ENCODE results near the gene BCAS3.

GRCh38 chr17:61399131-61400065 is 721.7 kb downstream of the BCAS3 start, which contains the start of gene TBX2:
- TF ChIP-seq TARDBP (IDR thresholded peaks at IDR 0.05) = no peak
- TF ChIP-seq SP1 (IDR thresholded peaks at IDR 0.05) = no peak
- no peak for TF ChIP-seq BHLHE40 (IDR thresholded peaks at IDR 0.05; ENCODE audit: borderline replicate concordance)
- TF ChIP-seq NFRKB (IDR thresholded peaks at IDR 0.05) = no peak
- no peak for TF ChIP-seq ELF4 (IDR thresholded peaks at IDR 0.05)
- no peak for TF ChIP-seq ARNT (IDR thresholded peaks at IDR 0.05)
- TF ChIP-seq L3MBTL2 (conservative IDR thresholded peaks at IDR 0.05) = no peak
- TF ChIP-seq FOXM1 (IDR thresholded peaks at IDR 0.05; ENCODE audit: borderline replicate concordance) = peak; percentile 66
- no peak for TF ChIP-seq CTBP1 (IDR thresholded peaks at IDR 0.05; ENCODE audit: borderline replicate concordance)
- TF ChIP-seq LEF1 (IDR thresholded peaks at IDR 0.05; ENCODE audit: borderline replicate concordance) = no peak
- TF ChIP-seq ZNF384 (IDR thresholded peaks at IDR 0.05) = no peak
- TF ChIP-seq SUZ12 (IDR thresholded peaks at IDR 0.05) = no peak
- no peak for TF ChIP-seq FOXK2 (IDR thresholded peaks at IDR 0.05)
- no peak for TF ChIP-seq FOXA1 (IDR thresholded peaks at IDR 0.05)
